ENCODE measurements around the gene PLEKHH2.

- TF ChIP-seq CTCF (conservative IDR thresholded peaks at IDR 0.05 in 1 of 2, IDR thresholded peaks at IDR 0.05 in 1 of 2; ENCODE audit: extremely low read depth in 1 of 2, insufficient read depth in 1 of 2, low read depth in 1 of 2, low read length in 2 of 2) (no peak), EZH2 (IDR thresholded peaks at IDR 0.05; ENCODE audit: borderline replicate concordance, low read length) (no peak)
These were observed 20.2 kb downstream of the PLEKHH2 start for GRCh38 chr2:43657241-43657640.
